SU-DHL-6 (cell line): Measurements from ENCODE around the gene PFN3.

Experiments used
- CTCF ChIP-seq: fragments of 200-600 bp; sonication (generic); IDR thresholded peaks from one replicate; pipeline ENCODE4 v1.5.1; 2017; ENCODE audit warnings: antibody characterized with exemption, mild to moderate bottlenecking, low read length, moderate library complexity; ENCODE audit not compliant: insufficient read depth, poor library complexity, severe bottlenecking
- EZH2phosphoT487 ChIP-seq: fragments of 200-600 bp; sonication (generic), shearing (Covaris generic); conservative IDR thresholded peaks from 2 replicates; pipeline ENCODE4 v1.6.1; 2018; ENCODE audit warnings: mild to moderate bottlenecking, antibody characterized with exemption, low read length, moderate library complexity, mixed read lengths

- TF ChIP-seq CTCF (no peak), EZH2phosphoT487 (no peak)
Measured at GRCh38 chr5:177365845-177366527, 34.5 kb downstream of the PFN3 start.
